WTC11 (cell line): ENCODE results near the gene MRPS33. TPM values are rescaled to one million over a fixed set of nuclear protein-coding genes. Genes with fewer than 3 reads are reported as not detected.

Source experiments
- ATAC-seq: fragments of 200-7000 bp; cut with Tn5 transposase; 2 replicates; pipeline ENCODE4 v1.10.0; 2021; ENCODE audit warnings: mild to moderate bottlenecking, moderate library complexity
- CTCF ChIA-PET: fragments of 300-600 bp; sonication (Branson Sonifier 250); formaldehyde crosslinking; loops from one replicate; lab custom pipeline; 2021; ENCODE audit warnings: antibody characterized with exemption; lab: Charles Lee
- POLR2A ChIA-PET: fragments of 350-600 bp; sonication (Branson Sonifier 250); formaldehyde crosslinking; loops from one replicate; lab custom pipeline; 2021; ENCODE audit warnings: antibody characterized with exemption; lab: Charles Lee
- DNase-seq: peaks from one replicate; pipeline ENCODE4 v3.0.0; 2021; ENCODE audit warnings: low spot score
- H3K27ac Mint-ChIP-seq: 2 replicates; pipeline ENCODE4 v1.8.0; 2021; ENCODE audit warnings: mixed read lengths
- H3K27me3 Mint-ChIP-seq: 2 replicates; pipeline ENCODE4 v1.8.0; 2021; ENCODE audit warnings: low read depth, mild to moderate bottlenecking, moderate library complexity, mixed read lengths
- H3K36me3 Mint-ChIP-seq: 2 replicates; pipeline ENCODE4 v1.8.0; 2021; ENCODE audit warnings: mixed read lengths
- H3K4me1 Mint-ChIP-seq: 2 replicates; pipeline ENCODE4 v1.8.0; 2022; ENCODE audit warnings: mixed read lengths
- H3K4me3 Mint-ChIP-seq: 2 replicates; pipeline ENCODE4 v1.8.0; 2021; ENCODE audit warnings: mild to moderate bottlenecking, moderate library complexity, mixed read lengths
- H3K9me3 Mint-ChIP-seq: 2 replicates; pipeline ENCODE4 v1.8.0; 2021; ENCODE audit warnings: mixed read lengths
- CTCF ChIP-seq: fragments of 200-600 bp; IDR thresholded peaks from 2 replicates; pipeline ENCODE4 v1.8.0; 2022; ENCODE audit warnings: antibody characterized with exemption
- E2F5 ChIP-seq: sonication (generic); formaldehyde crosslinking; IDR thresholded peaks from 2 replicates; pipeline ENCODE4 v1.8.1; 2022; ENCODE audit warnings: mild to moderate bottlenecking, moderate library complexity, missing genetic modification reagents
- EMX1 ChIP-seq: fragments of 250-450 bp; sonication (Bioruptor Pico); IDR thresholded peaks from 2 replicates; pipeline ENCODE4 v1.8.0; 2021; ENCODE audit warnings: mild to moderate bottlenecking
- ERG ChIP-seq: fragments of 250-450 bp; sonication (Bioruptor Pico); IDR thresholded peaks from 2 replicates; pipeline ENCODE4 v1.8.0; 2021; ENCODE audit warnings: mild to moderate bottlenecking
- FOXK1 ChIP-seq: sonication (generic); formaldehyde crosslinking; IDR thresholded peaks from 2 replicates; pipeline ENCODE4 v1.8.0; 2022; ENCODE audit warnings: mild to moderate bottlenecking, moderate library complexity, missing genetic modification reagents
- GABPB1 ChIP-seq: sonication (generic); formaldehyde crosslinking; IDR thresholded peaks from 2 replicates; pipeline ENCODE4 v1.8.1; 2023; ENCODE audit warnings: mild to moderate bottlenecking, missing genetic modification reagents
- KAT7 ChIP-seq: sonication (generic); formaldehyde crosslinking; IDR thresholded peaks from 2 replicates; pipeline ENCODE4 v1.8.1; 2023; ENCODE audit warnings: missing genetic modification reagents, mild to moderate bottlenecking, borderline replicate concordance
- MYBL2 ChIP-seq: sonication (generic); formaldehyde crosslinking; IDR thresholded peaks from 2 replicates; pipeline ENCODE4 v1.8.1; 2023; ENCODE audit warnings: mild to moderate bottlenecking, moderate library complexity, missing genetic modification reagents
- NFATC4 ChIP-seq: fragments of 250-450 bp; sonication (Bioruptor Pico); IDR thresholded peaks from 2 replicates; pipeline ENCODE4 v1.9.0; 2021; ENCODE audit warnings: mild to moderate bottlenecking
- NR1H2 ChIP-seq: sonication (generic); formaldehyde crosslinking; IDR thresholded peaks from 2 replicates; pipeline ENCODE4 v1.9.0; 2021; ENCODE audit warnings: mild to moderate bottlenecking, moderate library complexity, missing genetic modification reagents
- RORB ChIP-seq: fragments of 250-450 bp; sonication (Bioruptor Pico); IDR thresholded peaks from 2 replicates; pipeline ENCODE4 v1.9.0; 2021; ENCODE audit warnings: mild to moderate bottlenecking
- SOX15 ChIP-seq: fragments of 250-450 bp; sonication (Bioruptor Pico); IDR thresholded peaks from 2 replicates; pipeline ENCODE4 v1.9.0; 2021; ENCODE audit warnings: mild to moderate bottlenecking
- SP1 ChIP-seq: sonication (generic); formaldehyde crosslinking; conservative IDR thresholded peaks from 2 replicates; pipeline ENCODE4 v1.8.1; 2022; ENCODE audit warnings: missing genetic modification reagents
- ZMAT4 ChIP-seq: fragments of 250-450 bp; sonication (Bioruptor Pico); IDR thresholded peaks from 2 replicates; pipeline ENCODE4 v1.9.0; 2021; ENCODE audit warnings: mild to moderate bottlenecking
- ZNF232 ChIP-seq: sonication (generic); formaldehyde crosslinking; IDR thresholded peaks from 2 replicates; pipeline ENCODE4 v1.8.0; 2022; ENCODE audit warnings: mild to moderate bottlenecking, missing genetic modification reagents
- ZNF416 ChIP-seq: fragments of 250-450 bp; sonication (Bioruptor Pico); IDR thresholded peaks from 2 replicates; pipeline ENCODE4 v1.9.0; 2021; ENCODE audit warnings: mild to moderate bottlenecking, inconsistent platforms
- total RNA-seq: library from RNA; stranded (reverse); gene quantifications from 3 replicates; pipeline ENCODE4 v1.2.3, GENCODE V29; 2021
- TF ChIP-seq, protein P1 (sequence below): sonication (generic); formaldehyde crosslinking; IDR thresholded peaks from 2 replicates; pipeline ENCODE4 v1.8.1; 2022; ENCODE audit warnings: missing genetic modification reagents, borderline replicate concordance
- TF ChIP-seq, protein P2 (sequence below): sonication (generic); formaldehyde crosslinking; IDR thresholded peaks from 2 replicates; pipeline ENCODE4 v1.8.0; 2022; ENCODE audit warnings: mild to moderate bottlenecking, missing genetic modification reagents

Gene MRPS33
- total RNA-seq, 1 experiment from 2014 or later, result 63.5 TPM

DNA sequence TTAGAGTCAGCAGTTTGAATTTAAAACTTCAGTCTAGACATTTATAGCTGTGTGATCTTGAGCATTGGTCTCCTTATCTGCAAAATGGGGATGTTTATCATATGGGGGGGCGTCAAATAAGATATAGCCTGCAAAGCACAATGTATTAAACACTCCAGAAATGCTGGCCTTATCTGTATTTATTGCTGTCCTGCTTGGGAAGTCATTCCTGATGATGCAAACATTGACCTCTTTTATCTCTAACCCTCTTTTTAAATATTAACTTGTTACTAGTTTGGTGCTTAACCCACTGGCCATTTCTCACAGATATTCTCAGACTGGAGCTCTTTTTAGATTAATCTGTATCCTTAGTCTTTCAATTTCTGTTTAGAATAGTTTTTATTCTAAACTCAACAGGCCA is 13.2 kb downstream of the MRPS33 start:
- no peak for DNase-seq
- TF ChIP-seq, protein P1, sequence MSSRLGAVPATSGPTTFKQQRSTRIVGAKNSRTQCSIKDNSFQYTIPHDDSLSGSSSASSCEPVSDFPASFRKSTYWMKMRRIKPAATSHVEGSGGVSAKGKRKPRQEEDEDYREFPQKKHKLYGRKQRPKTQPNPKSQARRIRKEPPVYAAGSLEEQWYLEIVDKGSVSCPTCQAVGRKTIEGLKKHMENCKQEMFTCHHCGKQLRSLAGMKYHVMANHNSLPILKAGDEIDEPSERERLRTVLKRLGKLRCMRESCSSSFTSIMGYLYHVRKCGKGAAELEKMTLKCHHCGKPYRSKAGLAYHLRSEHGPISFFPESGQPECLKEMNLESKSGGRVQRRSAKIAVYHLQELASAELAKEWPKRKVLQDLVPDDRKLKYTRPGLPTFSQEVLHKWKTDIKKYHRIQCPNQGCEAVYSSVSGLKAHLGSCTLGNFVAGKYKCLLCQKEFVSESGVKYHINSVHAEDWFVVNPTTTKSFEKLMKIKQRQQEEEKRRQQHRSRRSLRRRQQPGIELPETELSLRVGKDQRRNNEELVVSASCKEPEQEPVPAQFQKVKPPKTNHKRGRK, result no peak
- TF ChIP-seq EMX1, result no peak
- peak; percentile 72 for TF ChIP-seq GABPB1 (CRISPR knock-in tag)
- no peak for TF ChIP-seq NFATC4
- TF ChIP-seq SP1 (CRISPR knock-in tag), result no peak
- TF ChIP-seq FOXK1, result no peak
- TF ChIP-seq, protein P2, sequence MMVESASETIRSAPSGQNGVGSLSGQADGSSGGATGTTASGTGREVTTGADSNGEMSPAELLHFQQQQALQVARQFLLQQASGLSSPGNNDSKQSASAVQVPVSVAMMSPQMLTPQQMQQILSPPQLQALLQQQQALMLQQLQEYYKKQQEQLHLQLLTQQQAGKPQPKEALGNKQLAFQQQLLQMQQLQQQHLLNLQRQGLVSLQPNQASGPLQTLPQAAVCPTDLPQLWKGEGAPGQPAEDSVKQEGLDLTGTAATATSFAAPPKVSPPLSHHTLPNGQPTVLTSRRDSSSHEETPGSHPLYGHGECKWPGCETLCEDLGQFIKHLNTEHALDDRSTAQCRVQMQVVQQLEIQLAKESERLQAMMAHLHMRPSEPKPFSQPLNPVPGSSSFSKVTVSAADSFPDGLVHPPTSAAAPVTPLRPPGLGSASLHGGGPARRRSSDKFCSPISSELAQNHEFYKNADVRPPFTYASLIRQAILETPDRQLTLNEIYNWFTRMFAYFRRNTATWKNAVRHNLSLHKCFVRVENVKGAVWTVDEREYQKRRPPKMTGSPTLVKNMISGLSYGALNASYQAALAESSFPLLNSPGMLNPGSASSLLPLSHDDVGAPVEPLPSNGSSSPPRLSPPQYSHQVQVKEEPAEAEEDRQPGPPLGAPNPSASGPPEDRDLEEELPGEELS (CRISPR knock-in tag), result no peak
- TF ChIP-seq ZMAT4 (CRISPR knock-in tag), result no peak
- TF ChIP-seq KAT7, result no peak
- Mint-ChIP-seq H3K36me3 (peaks cover 11% of the 10 kb centered on the region), H3K4me1 (no peaks in the 10 kb centered on the region), H3K27me3 (peaks cover 3% of the 10 kb centered on the region; the same call in 1 of the 2 replicates), H3K4me3 (no peak overlapping the region), H3K27ac (no peak overlapping the region), H3K9me3 (peaks cover 1% of the 10 kb centered on the region)
- no peak for ATAC-seq
- ChIA-PET POLR2A (no interaction called here), CTCF (no interaction called here)

DNA sequence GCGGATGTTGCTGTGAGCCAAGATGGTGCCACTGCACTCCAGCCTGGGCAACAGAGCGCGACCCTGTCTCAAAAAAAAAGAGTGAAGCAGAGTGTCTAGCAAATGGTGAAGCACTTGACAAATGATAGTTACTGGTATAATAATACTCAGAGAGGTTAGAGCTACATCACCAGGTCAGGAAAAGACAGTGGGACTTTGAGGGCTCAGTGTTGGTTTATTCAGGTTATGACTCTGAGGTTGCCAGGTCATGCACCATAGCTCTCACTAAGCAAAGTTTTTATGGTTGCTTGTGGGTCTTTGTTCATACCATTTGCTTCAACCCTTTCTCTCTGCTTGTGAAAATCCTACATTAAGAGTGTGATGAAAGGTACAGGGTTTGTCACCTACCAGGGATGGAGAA is 13.6 kb downstream of the MRPS33 start:
- ChIA-PET POLR2A (no interaction called here), CTCF (interaction anchor here (1.3 kb wide), 1 partner anchor 14 kb away, joined by 4 read pairs; the partner anchor contains the start of gene MRPS33)
- TF ChIP-seq RORB (CRISPR knock-in tag), result no peak
- TF ChIP-seq ERG (CRISPR knock-in tag), result no peak
- TF ChIP-seq CTCF, result no peak
- TF ChIP-seq ZNF232, result no peak
- TF ChIP-seq MYBL2, result no peak
- TF ChIP-seq NR1H2 (CRISPR knock-in tag), result no peak
- TF ChIP-seq ZNF416 (CRISPR knock-in tag), result no peak
- no peak for TF ChIP-seq SOX15 (CRISPR knock-in tag)
- TF ChIP-seq E2F5 (CRISPR knock-in tag), result no peak
- ATAC-seq (no peak), DNase-seq (no peak)
- peaks cover 7% of the 10 kb centered on the region for H3K36me3 Mint-ChIP-seq
- H3K4me1 Mint-ChIP-seq, result no peaks in the 10 kb centered on the region
- H3K27ac Mint-ChIP-seq, result no peak overlapping the region
- peaks cover 4% of the 10 kb centered on the region for H3K9me3 Mint-ChIP-seq
- peaks cover 3% of the 10 kb centered on the region; the same call in 1 of the 2 replicates for H3K27me3 Mint-ChIP-seq
- H3K4me3 Mint-ChIP-seq, result no peak overlapping the region
